OCI-LY7 (cell line): ENCODE data around the gene C5orf58.

Experiments used
- CTCF ChIP-seq: fragments of 200-600 bp; sonication (generic); conservative IDR thresholded peaks from 2 replicates; pipeline ENCODE4 v1.5.1; 2014; ENCODE audit warnings: mild to moderate bottlenecking, antibody characterized with exemption, low read length, moderate library complexity, mixed read lengths
- EZH2phosphoT487 ChIP-seq: fragments of 200-600 bp; sonication (generic); IDR thresholded peaks from 2 replicates; pipeline ENCODE4 v1.6.1; 2018; ENCODE audit warnings: low read depth, borderline replicate concordance, mild to moderate bottlenecking, mixed run types, antibody characterized with exemption, low read length, moderate library complexity, mixed read lengths

DNA sequence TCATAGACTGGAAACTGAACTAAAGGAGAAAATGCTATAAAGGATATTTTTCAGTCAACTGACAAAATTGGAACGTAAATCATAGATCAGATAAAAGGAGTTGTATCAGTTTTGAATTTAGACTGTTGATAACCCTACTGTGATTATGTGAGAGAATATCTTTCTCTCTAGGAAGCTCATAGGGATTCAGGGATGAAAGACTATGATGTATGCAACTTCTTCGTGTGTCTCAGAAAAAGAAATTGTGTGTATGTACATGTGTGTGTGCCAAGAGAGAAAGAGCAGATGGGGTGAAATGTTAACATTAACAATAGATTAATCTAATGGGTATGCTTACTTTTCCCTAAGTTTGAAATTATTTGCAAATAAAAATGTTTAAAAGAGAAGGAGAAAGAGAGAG lies 30.7 kb upstream of the C5orf58 start:
- no peak for TF ChIP-seq CTCF
- TF ChIP-seq EZH2phosphoT487: no peak
